ENCODE measurements around the gene PSIP1.

The PSIP1 gene

DNA sequence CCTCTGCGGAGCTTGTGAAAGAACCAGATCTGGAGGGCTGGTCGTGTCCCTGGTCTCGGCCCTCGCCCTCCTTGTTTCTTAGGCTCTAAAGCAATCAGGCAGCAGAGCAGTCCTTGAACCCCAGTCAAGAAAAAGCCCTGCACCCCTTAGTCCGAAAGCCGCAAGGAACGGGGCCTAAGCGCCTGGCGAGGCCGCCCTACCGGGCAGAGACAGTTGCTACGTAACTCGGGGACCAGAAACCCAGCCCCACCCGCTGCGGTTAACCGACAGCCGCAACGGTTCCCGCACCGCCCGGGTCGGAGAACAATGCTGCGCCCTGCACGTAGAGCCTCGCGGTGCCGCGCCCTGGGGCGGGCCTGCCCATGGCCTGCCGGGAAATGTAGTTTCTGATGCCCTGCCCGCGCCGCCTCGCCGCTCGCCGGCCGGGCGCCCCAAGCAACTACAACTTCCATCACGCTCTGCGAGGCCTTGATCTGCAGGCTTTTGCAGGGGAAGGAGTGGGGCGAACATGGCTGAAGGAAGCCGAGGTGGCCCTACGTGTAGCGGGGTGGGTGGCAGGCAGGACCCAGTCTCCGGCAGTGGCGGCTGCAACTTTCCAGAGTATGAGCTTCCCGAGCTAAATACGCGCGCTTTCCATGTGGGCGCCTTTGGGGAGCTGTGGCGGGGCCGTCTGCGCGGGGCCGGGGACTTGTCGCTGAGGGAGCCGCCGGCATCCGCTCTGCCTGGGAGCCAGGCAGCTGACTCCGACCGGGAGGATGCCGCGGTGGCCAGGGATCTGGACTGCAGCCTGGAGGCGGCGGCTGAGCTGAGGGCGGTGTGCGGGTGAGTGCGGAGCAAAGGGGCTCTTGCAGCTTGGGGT lies 88.2 kb downstream of the PSIP1 start, which contains the start of gene SNAPC3:
Gene SNAPC3, plus strand, starts transcription at position 505 of the 859 bp plus-strand sequence. Its CDS starts 4 bp downstream, at position 509.
- peak within 1 kb of the TSS; percentile 95 to 99 for H3K4me3 ChIP-seq (replicated peaks in 1 of 2; ENCODE audit: low read depth in 2 of 2, low read length in 2 of 2)
- TF ChIP-seq, protein P1, sequence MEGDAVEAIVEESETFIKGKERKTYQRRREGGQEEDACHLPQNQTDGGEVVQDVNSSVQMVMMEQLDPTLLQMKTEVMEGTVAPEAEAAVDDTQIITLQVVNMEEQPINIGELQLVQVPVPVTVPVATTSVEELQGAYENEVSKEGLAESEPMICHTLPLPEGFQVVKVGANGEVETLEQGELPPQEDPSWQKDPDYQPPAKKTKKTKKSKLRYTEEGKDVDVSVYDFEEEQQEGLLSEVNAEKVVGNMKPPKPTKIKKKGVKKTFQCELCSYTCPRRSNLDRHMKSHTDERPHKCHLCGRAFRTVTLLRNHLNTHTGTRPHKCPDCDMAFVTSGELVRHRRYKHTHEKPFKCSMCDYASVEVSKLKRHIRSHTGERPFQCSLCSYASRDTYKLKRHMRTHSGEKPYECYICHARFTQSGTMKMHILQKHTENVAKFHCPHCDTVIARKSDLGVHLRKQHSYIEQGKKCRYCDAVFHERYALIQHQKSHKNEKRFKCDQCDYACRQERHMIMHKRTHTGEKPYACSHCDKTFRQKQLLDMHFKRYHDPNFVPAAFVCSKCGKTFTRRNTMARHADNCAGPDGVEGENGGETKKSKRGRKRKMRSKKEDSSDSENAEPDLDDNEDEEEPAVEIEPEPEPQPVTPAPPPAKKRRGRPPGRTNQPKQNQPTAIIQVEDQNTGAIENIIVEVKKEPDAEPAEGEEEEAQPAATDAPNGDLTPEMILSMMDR (IDR thresholded peaks at IDR 0.05; ENCODE audit: low read depth, low read length) = no peak
- DNase-seq (ENCODE audit: low read depth in 2 of 2) = peak; percentile 95 to 97

DNA sequence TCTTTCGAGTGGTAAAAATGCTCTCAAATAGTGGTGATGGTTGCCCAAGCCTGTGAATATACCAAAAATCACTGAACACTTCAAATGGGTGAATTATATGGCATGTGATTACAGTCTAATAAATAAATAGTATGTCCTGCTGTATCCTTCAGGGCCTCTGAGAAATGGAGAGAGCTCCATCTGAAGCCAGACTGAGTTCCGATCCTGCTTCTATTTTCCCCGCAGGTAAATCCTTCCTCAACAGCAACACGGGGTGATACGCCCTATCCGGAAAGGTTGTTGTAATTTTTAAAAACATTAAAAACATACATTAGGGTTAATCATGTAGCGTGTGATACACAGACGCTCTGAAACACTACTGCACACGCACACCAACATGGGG lies 88.8 kb downstream of the PSIP1 start:
- H3K4me3 ChIP-seq (replicated peaks in 1 of 2; ENCODE audit: low read depth in 2 of 2, low read length in 2 of 2) = peak overlapping the region; percentile 95 to 99
- DNase-seq (ENCODE audit: low read depth in 2 of 2) = no peak
- TF ChIP-seq, protein P1 (IDR thresholded peaks at IDR 0.05; ENCODE audit: low read depth, low read length) = no peak

DNA sequence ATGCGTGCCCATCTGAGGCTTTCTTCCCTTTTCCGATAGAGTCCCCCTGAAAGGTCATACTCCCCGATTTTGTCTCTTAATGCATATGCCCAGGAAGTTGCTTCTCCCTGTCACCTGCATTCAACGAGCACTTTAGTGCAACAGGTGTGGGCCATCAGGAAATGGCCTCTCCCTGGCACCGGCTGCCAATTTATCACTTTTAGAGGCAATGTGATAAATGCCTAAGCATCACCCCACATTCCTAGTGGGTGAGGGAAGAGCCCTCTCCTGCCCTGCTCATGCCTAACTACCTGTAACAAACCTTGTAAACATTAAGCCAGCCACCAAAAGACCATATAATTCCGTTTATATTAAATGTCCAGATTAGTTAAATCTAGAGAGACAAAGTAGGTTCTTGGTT lies 89.2 kb downstream of the PSIP1 start:
- TF ChIP-seq, protein P1 (IDR thresholded peaks at IDR 0.05; ENCODE audit: low read depth, low read length) = no peak
- DNase-seq (ENCODE audit: low read depth in 2 of 2) = no peak
- H3K4me3 ChIP-seq (replicated peaks in 1 of 2; ENCODE audit: low read depth in 2 of 2, low read length in 2 of 2) = no peak overlapping the region

GRCh38 chr9:15420796-15421195 lies 90.0 kb downstream of the PSIP1 start:
- TF ChIP-seq, protein P1 (IDR thresholded peaks at IDR 0.05; ENCODE audit: low read depth, low read length) = no peak
- no peak overlapping the region for H3K4me3 ChIP-seq (replicated peaks in 1 of 2; ENCODE audit: low read depth in 2 of 2, low read length in 2 of 2)
- peak in 1 of 2 donors; percentile 54 for DNase-seq (ENCODE audit: low read depth in 2 of 2)

- DNase-seq (ENCODE audit: low read depth in 2 of 2) = no peak
Observed at GRCh38 chr9:15417626-15418025, 93.1 kb downstream of the PSIP1 start.

DNA sequence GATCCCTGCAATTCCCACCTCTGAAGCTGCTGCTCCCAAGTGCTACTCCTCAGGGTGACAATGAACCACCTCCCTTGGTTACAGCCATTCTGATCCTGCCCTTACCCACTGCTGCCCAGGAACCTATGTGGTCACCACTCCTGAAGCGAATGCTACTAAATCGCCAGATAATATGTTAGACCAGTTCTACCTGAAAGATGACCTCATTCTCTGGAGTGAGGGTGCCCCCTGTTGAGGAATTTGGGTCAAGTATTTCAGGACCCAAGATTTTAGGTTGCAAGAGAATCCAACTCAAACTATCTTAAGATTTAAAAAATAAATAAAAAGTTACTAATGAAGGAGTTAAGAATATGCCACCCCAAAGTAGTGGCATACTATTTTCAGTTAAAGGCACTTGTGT lies 93.9 kb downstream of the PSIP1 start:
- H3K4me3 ChIP-seq (replicated peaks in 1 of 2; ENCODE audit: low read depth in 2 of 2, low read length in 2 of 2) = no peak overlapping the region
- TF ChIP-seq, protein P1 (IDR thresholded peaks at IDR 0.05; ENCODE audit: low read depth, low read length) = peak; percentile 33
- peak; percentile 66 to 76 for DNase-seq (ENCODE audit: low read depth in 2 of 2)

More at GRCh38 chr9:15417626-15418025, 93.1 kb downstream of the PSIP1 start:
- TF ChIP-seq, protein P1 (IDR thresholded peaks at IDR 0.05; ENCODE audit: low read depth, low read length) = no peak
- no peak overlapping the region for H3K4me3 ChIP-seq (replicated peaks in 1 of 2; ENCODE audit: low read depth in 2 of 2, low read length in 2 of 2)
